MM.1S (cell line): ENCODE data around the gene PLCB1.

Experiments
- CTCF ChIP-seq: fragments of 300-600 bp; sonication (generic); IDR thresholded peaks from 2 replicates; pipeline ENCODE4 v1.5.1; 2016; ENCODE audit warnings: antibody characterized with exemption, low read length, mixed read lengths
- EZH2 ChIP-seq: fragments of 300-600 bp; sonication (generic); optimal IDR thresholded peaks from 2 replicates; pipeline ENCODE3; 2017; ENCODE audit warnings: low read depth, mild to moderate bottlenecking, antibody characterized with exemption, low read length, mixed read lengths
- EZH2phosphoT487 ChIP-seq: fragments of 300-600 bp; sonication (generic); IDR thresholded peaks from 2 replicates; pipeline ENCODE4 v1.6.1; 2018; ENCODE audit warnings: antibody characterized with exemption, low read length

GRCh38 chr20:8132484-8133309 lies 631 bp downstream of the PLCB1 start:
- TF ChIP-seq CTCF: no peak
- TF ChIP-seq EZH2: no peak
- no peak for TF ChIP-seq EZH2phosphoT487
